ENCODE results near the gene CTAGE9.

CTAGE9 gene

DNA sequence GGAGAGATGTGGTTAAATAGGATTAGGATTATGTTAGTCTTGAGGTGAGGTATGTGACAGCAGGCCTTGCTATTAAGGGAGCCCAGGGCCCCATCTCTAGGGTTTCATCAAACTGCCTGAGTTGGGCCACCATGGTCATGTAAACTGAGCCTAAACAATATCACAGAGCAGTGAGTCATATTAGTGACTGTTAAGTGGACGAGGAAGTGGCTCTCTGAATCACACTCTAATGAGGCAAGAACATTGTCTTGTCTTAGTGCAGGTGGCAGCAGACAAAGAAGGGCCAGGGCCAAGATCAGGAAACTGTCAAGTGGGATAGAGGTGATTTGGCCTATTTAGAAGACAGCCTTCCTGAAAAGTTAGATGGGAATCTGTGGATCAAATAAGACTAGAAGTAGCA lies 50.6 kb downstream of the CTAGE9 start:
- no peak for DNase-seq

Data from CD4-positive, alpha-beta T cell treated with Interferon alpha-2 for 1 hour (primary cell).